HG03159 (cell line): ENCODE results near the gene IRAK3.
A peak's percentile ranks its signal among the peaks of the same experiment; 100 is the strongest.
"Not testable (repeated sequence)": the region's sequence is repeated elsewhere in the genome, so short reads cannot be mapped to it uniquely, and the experiment has no call there.

Experiments used
- ATAC-seq: cut with Tn5 transposase; IDR thresholded peaks from one replicate; pipeline ENCODE4 v1.9.1; 2021; ENCODE audit warnings: mild to moderate bottlenecking, moderate library complexity; ENCODE audit not compliant: unreplicated experiment

The IRAK3 gene

DNA sequence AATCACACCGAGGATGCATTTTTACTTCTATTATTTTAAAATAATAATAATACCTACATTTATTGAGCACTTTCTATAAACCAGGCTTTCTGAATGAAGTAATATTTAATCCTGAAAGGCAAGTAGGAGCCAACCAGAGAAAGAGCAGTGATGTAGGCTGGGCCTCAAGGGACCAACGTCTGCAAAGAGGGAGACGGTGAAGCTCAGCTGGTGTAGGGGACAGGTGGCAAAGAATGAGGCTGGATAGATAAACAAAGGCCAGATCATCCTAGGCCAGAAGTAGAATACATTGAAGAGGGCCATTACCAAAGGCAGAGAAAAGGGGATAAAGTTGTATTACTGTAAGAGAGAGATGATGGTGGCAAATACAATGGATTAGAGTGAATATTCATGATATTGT, 18.4 kb upstream of the IRAK3 start:
- ATAC-seq = no peak

DNA sequence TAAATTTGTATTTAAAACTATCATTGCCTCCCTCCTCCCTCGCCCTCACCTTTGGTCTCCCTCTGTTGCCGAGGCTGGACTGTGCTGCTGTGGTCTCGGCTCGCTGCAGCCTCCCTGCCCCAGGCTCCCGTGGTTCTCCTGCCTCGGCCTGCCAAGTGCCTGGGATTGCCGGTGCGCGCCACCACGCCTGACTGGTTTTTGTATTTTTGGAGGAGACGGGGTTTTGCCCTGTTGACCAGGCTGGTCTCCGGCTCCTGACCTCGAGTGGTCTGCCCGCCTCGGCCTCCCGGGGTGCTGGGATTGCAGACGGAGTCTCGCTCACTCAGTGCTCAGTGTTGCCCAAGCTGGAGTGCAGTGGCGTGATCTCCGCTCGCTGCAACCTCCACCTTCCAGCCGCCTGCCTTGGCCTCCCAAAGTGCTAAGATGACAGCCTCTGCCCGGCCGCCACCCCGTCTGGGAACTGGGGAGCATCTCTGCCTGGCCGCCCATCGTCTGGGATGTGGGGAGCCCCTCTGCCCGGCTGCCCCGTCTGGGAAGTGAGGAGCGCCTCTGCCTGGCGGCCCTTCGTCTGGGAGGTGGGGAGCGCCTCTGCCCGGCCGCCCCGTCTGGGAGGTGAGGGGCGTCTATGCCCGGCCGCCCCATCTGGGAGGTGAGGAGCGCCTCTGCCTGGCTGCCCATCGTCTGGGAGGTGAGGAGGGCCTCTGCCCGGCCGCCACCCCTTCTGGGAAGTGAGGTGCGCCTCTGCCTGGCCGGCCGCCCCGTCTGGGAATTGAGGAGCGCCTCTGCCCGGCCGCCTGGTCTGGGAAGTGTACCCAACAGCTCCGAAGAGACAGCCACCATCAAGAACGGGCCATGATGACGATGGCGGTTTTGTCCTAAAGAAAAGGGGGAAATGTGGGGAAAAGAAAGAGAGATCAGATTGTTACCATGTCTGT, 14.4 kb upstream of the IRAK3 start:
- not testable (repeated sequence) for ATAC-seq

- ATAC-seq = no peak
Observed at GRCh38 chr12:66176105-66176900, 12.7 kb upstream of the IRAK3 start.

DNA sequence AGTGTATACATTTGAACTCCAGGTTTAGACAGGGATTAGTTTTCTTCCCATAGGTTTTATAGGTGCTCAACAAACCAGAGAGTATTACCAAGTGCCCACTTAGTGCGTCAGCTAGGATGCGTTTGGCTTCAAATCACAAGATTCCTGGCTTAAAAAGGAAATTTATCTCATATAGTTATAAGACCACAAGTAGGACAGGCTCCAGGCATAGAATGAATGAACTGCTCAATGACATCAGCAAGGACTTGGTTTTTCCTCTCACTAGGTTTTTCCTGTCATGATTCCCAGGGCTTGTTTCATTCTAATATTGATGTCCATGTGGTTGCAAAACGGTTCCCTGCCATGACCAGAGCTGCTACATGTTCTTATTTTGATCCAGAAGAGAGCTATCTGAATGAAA, 6.1 kb upstream of the IRAK3 start:
- no peak for ATAC-seq

DNA sequence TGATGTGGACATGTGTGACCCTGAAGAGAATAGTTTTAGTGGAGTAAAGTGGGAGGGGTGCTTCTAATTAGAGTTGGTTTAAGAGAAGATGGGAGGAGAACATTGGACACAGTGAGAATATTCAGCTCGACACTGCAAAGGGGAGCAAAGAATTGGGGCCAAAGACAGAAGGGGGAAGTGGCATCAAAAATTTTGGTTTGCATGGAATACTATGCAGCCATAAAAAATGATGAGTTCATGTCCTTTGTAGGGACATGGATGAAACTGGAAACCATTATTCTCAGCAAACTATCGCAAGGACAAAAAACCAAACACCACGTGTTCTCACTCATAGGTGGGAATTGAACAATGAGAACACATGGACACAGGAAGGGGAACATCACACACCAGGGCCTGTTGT, 4.2 kb upstream of the IRAK3 start:
- not testable (repeated sequence) for ATAC-seq

GRCh38 chr12:66187036-66187435, 2.0 kb upstream of the IRAK3 start:
- ATAC-seq = no peak

DNA sequence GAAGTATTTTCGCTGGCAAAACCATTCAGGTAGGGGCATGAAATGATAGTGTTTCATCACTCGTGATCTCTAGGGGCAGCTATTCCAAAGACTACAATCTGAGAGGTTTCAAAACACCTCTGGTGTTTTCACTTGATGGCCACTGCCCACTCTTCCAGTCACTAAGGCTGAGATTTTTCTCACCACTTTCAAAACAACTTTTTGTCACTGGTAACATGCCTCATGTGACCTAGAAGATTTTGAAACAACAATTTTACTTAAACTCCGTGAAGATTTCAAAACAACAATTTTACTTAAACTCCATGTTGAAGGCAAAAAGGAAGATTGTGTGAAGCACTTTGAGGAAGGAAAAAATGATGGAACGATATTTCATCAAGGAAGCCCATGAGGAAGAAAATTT, 1.2 kb upstream of the IRAK3 start:
- ATAC-seq = no peak

DNA sequence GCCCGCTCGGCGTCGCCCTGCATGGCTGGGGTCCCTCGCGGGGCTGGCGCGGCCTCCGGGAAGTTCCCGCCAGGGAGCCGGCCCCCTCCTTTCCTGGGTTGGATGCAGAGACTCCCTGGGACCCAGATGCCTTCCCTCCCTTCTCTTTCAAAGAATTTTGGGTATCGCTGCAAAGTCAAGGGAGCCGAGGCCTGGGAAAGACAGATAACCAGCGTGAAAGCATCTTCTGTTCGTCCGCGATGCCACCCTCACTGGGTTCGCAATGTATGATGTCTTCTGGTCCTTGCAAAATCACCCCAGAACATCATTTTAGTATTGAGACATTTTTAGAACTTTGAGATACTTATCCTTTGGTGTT, 451 bp downstream of the IRAK3 start:
- no peak for ATAC-seq

GRCh38 chr12:66189889-66190288, 875 bp downstream of the IRAK3 start:
- ATAC-seq = no peak

DNA sequence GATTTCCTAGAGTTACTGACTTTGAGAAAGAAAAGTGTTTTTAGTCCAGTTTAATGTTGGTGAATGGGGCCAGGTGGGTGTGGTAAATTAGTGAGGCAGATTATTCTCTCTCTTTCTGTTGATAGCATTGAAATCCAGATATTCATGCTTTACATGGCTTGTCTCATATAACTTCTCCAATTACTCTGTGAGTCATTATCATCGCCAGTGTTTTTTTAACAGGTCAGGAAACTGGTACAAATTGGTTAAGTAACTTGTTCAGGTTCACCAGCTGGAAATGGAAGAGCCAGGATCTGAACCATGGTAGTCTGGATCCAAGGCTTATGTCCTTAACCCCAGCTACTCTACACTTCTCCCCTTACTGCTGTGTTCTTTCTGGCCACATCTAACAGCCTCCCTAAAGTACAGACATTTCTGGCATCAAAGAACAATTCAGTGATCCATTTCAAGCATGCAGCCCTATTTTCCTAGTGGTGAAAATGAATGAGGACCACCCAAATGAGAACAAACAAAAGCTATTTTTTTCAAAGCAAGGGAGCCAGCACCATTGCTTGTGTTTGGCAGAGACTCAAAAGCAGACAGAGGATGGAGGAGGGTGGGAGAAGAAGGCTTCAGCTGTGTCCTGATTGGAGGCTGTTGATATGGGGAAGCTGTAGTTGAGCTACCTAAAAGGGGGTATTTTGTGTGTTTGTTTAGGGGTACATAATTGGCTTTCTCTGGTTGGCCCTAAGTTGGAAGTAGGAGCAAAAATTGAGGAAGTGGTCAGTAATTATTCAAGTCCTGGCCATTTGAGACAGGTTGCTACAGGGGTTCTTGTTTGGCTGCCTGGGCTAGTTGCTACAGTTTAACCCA, 1.7 kb downstream of the IRAK3 start:
- ATAC-seq = no peak

DNA sequence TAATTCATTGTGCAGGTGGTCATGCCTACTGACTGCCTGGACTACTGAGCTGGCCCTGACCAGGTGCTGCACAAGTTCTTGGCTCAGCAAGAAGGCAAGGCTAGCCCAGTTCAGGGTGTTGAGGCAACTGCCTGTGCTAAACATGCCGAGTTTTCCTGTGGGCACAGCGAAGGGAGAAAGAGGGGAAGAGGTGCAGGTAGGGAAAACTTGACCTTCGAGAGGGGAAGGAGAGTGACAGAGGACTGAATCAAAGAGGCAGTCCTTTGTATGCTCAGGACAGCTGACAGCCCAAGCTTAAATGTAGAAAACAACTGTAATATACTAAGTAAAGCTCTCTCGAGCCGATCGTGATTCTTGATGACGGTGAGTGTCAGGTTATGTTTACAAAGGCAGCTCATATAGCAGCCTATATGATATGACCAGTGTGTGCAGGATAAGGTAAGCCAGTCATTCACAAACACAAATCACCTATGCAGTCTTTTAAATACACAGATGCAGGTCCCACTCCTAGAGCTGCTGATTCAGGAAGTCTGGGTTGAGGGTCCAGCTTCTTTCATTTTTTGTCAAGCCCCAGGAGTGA, 2.6 kb downstream of the IRAK3 start:
- no peak for ATAC-seq

DNA sequence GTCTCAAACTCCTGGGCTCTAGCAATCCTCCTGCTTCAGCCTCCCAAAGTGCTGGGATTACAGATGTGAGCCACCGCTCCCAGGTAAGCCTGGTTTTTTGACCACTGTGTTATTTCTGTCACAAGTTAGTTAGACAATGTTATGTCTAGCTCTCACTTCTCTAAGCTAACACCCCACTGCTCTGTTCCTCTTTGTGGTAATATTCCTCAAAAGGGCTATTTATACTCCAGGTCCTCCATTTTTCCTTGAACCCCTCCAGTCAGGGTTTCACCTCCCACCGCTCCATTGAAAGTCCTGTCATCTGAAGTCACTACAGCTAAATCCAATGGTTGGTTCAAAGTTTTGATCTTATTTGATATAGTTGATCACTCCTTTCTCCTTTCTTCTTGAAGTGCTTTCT, 5.1 kb downstream of the IRAK3 start:
- ATAC-seq = no peak

DNA sequence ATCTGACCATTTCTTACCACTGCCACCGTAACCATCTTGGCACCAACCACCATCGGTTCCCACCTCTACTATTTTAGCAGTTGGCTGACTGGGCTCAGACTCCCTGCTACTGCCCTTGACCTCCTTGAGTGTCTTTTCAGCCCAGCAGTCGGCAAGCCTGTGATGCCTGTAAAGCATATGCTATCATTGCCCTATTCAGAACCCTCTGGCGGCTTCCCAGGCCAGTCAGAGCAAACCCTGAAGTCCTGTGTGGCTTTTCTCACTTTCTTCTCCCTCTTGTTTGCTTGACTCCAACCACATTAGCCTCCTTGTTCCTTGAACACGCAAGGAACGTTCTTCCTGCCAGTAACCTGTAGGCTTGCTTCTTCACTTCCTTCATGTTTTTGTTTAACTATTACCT, 6.2 kb downstream of the IRAK3 start:
- ATAC-seq = no peak

DNA sequence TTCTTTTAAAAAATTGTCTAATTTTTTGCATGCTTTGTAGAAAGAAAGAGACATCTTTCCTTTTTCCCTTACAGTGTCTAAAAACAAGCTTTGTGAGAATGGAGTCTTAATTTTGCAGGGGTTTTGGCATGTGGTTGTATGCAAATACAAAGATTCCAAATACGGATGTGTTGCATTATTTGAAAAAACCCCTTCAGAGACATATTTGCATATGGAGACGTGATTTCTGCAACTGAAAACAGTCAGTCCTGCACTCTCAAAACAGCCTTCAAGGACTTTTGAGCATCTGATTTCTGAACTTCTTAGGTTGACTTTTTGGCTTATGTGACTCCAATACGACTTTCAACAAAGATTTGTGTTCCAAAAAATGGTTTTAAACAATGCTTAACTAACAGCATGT, 7.8 kb downstream of the IRAK3 start:
- ATAC-seq = peak; percentile 90

- ATAC-seq = no peak
Observed at GRCh38 chr12:66197495-66197921, 8.5 kb downstream of the IRAK3 start.

GRCh38 chr12:66199141-66199540, 10.1 kb downstream of the IRAK3 start:
- no peak for ATAC-seq

DNA sequence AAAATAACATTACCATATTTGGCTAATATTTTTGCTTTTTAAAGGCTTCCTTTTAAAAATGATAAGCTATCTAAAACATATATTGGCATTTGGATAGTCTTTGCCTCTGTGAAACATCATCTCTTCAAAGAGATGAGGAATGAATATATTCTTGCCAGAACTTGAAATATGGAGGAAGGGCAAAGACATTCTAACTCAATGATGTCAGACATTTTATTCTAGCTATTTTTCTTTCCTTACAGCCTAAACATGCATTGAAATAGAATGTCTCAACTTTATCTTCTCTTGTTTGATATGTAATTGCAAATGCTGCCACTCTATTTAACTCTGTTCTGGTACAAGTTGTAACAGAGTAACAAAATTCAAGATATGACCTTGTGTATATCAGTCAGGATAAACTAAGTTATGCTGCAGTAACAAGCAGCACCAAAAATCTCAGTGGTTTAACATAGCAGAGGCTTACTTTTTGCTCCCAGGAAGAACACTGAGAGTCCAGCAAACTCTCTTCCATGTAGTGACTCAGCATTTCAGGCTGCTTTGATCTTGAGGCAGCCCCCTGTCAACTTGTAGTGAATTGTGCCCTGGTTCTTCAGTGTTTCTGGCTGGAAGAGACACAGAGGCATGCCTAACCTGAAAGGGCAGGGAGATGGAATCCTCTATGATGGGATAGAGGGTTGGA, 11.0 kb downstream of the IRAK3 start:
- no peak for ATAC-seq

DNA sequence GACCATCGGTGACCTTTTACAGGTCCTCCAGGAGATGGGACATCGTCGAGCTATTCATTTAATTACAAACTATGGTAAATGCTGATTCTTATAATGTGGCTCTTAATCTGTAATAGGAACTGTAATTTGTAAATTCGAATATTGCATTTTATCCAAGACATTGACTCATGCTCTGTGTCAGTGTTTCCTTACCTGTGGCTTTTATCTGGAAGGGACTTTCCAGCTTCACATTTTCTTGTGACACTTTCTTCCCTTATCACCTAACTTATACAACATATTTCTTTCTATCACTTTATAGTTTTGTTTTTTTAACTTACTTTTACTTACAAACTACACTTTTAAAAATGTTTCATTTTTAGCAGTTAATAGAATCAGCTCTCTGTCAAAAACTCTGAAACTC, 14.8 kb downstream of the IRAK3 start:
- no peak for ATAC-seq

DNA sequence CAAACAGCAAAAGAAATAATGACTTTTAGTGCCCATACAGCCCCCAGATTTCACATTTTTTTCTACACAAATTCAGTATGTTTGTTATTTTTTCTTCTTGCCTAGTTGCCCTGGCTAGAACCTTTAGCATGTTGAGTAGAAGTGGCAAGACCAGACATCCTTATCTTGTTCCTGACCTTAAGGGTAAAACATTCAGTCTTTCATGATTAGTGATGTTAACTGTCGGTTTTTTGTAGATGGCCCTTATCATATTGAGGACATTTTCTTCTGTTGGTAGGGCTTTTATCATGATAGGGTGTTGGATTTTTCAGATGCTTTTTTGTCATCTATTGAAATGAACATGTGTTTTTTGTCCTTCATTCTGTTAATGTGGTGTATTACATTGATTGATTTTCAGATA, 17.1 kb downstream of the IRAK3 start:
- ATAC-seq = no peak

GRCh38 chr12:66210840-66211239, 21.8 kb downstream of the IRAK3 start:
- ATAC-seq = no peak
